GM19324 (cell line): ENCODE data around the gene NR1H4.
"Not testable (repeated sequence)": the region's sequence is repeated elsewhere in the genome, so short reads cannot be mapped to it uniquely, and the experiment has no call there.

ENCODE experiments used
- ATAC-seq: cut with Tn5 transposase; IDR thresholded peaks from one replicate; pipeline ENCODE4 v1.9.1; 2021; ENCODE audit warnings: mild to moderate bottlenecking, moderate library complexity; ENCODE audit not compliant: unreplicated experiment, low FRiP score

NR1H4 gene

GRCh38 chr12:100468126-100468525, 5.5 kb upstream of the NR1H4 start:
- no peak for ATAC-seq

DNA sequence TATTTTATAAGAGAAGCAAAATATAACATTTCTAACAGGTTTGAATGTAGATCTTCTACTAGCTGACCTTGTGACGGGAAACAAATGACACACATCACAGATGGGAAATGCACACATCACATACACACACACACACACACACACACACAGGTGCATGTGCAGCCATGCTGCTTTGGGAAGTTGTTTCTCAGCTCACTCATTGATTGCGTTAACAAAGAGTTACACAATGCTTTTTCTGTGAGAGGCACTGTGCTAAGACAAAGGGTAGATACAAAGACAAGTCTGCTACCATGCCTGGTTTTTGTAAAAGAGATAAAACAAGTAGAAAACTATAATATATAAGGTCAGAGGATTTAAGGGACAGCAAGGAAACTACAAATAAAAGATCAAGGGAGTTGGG, 1.3 kb upstream of the NR1H4 start:
- ATAC-seq = no peak

DNA sequence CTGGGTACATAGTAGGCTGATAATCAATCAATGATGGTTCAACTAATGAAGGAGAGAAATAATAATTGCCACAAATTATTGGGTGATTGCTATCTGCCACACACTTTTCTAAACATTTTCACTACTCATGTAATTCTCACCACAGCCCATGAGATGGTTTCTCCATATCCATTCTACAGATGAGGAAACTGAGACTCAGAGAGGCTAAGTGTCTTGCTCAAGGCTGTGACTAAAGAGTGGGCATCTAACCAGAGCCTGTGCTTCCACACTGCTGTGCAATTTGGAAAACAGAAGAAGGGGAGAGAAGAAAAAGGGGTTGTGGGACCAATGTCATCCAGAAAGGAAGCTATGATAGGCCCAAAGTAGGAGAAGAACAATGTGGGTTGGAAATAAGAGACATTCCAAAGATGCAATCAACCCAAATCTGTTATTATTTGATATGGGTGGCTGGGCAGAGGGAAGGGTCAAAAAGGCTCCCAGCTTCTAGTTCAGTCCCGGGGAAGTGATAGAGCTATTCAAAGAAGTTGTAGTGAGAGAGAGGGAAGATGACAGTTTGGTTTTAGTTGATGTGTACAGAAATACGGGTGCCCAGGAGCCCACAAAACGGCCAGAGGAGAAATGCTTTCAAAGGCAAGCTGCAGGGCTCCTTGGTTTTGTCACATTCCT, 483 bp upstream of the NR1H4 start:
- ATAC-seq = no peak

DNA sequence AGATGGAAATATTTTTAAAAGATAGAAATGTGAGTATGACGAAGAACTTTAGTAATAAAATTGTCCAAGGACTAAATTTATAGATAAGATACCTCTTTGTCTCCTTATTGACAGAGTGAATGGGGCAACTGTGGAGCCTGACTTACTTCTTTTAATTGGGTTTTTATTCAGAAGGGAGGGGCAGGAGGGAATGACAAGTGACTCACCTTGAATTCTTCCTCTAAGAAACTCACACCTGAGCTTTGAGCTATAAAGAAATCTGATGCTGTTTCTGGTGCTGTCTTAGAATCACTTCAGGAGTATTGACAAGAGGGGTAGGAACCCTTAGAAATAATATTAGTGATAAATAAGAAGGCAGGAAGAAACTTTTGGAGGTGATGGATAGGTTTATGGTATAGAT, 951 bp downstream of the NR1H4 start:
- no peak for ATAC-seq

- ATAC-seq = no peak
Measured at GRCh38 chr12:100476013-100476751, 2.5 kb downstream of the NR1H4 start.

- ATAC-seq = no peak
Measured at GRCh38 chr12:100481021-100481420, 7.4 kb downstream of the NR1H4 start.

DNA sequence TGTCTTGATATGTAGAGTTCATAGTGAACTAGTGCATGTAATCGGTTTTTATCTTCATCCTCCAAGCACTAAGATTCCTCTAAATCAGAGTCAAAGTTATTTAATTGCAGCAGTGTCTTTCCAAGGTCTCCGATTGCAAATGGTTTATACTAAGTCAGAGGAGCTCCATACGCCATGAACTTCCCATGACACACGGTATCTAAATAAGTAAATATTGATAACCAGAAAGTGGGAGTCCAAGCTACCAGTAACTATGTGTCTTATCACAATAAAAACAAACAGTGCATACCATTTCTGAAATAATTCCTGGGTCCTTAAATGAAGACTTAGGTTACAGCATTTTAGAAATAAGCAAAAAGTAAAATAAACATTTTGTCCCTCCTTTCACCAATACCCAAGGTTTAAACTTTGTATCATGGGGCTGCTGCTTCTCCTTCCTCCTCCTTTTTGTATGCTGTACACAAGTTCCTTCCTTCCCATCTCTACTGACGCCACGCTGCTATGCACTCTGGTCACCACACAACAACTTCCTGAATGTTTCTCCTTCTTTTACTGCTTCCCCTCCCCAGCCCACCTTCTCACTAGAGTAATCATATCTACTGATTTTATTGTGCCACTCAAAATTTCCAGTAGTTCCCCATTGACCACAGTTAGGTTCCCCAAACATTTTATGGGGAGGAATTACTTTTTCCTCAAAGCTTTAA, 10.7 kb downstream of the NR1H4 start:
- no peak for ATAC-seq

DNA sequence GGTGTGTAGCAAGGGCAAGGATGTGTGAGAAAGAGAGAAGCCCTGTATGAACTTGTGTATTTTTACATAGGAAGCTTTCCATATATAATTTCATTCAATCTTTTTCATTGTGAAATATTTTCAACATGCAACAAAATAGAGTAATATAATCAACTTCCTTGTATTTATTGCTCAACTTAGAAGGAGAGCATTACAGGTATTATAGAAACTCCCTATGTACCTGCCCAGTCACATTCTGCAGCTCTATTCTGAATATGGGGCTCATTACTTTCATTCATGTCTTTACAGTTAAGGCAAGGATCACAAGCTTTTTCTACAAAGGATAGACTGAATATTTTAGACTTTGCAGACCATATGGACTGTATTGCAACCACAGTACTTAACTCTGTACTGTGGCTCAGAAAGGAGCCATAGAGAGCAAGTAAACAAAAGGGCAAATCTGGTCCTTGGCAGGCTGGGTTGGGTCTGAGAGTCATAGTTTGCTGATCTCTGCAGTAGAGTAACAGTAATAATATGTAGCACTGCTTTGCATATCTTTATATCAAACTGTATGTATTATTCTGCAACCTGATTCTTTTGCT, 11.3 kb downstream of the NR1H4 start:
- no peak for ATAC-seq

- ATAC-seq = no peak
Measured at GRCh38 chr12:100485983-100486382, 12.3 kb downstream of the NR1H4 start.

GRCh38 chr12:100489251-100489820, 15.7 kb downstream of the NR1H4 start:
- no peak for ATAC-seq

GRCh38 chr12:100490056-100490455, 16.4 kb downstream of the NR1H4 start:
- ATAC-seq = no peak

DNA sequence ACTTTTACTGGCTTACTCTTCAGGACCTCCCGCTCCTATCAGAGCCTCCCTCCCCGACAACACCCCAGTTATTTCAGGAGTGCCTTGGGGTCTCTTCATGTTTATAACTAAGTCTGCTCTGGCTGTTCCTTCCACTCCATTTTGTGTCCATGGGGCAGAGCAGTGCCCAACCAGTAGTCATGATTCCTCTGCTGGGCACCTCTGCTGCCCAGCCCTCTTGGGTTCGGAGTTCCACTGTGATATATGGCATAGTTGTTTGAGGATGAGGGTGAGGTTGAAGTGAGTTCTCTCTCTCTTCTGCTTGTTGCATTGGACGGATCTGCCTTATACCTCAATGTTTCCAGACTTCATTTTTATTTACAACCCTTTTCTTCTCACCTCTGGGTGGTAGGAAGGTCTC, 17.4 kb downstream of the NR1H4 start:
- no peak for ATAC-seq

GRCh38 chr12:100493396-100494012, 19.8 kb downstream of the NR1H4 start:
- ATAC-seq = no peak

DNA sequence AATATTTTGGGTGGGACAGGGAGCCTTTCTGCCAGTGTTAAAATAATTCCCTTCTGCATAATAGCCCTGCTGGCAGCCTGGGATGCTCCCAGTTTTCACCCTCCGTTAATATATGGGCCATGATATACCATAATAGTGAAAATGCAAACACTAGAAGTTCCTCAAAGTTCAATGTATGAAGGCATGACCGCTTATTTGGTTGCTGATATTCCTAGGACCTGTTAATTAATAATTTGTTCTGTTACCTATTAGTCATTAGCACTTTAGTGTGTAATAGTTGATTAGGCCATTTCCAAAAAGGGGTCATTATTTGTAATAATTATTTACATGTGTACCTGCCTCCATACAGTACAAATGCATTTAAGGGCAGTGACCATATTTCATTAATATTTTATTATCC, 20.4 kb downstream of the NR1H4 start:
- ATAC-seq = no peak

- ATAC-seq = no peak
Measured at GRCh38 chr12:100494538-100494937, 20.9 kb downstream of the NR1H4 start.

DNA sequence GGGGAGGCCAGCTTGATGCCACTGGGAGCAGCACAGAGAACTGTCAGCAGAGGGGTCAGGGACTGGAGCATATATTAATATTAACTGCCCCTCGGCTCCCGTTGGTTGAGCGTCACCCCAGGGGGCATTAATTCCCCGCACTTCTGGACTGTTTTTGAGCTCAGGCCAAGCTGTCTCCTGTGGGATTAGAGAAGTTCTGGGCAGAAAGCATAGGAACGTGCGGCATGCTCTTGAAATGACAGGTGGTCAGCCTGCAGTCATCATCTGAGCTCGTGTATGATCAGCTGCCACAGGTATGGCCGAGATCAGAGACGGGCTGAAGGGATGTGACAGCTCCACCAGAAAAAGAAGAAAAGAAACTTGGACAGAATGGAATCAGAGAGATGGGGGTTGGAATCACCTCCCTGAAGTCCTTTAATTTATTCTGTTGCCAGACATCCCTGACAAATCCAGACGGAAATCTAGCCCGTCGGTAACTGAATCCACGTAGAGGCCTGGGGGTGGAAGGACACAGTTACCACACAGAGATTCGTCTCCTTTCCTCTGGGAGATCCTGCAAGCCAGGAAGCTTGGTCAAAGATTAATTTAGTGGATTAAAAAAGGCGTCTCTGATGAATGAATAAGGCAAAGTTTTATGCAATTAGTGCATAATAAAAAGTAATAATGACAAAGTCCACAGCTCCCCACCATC, 23.6 kb downstream of the NR1H4 start:
- ATAC-seq = no peak

GRCh38 chr12:100498141-100498540, 24.5 kb downstream of the NR1H4 start:
- ATAC-seq = no peak

DNA sequence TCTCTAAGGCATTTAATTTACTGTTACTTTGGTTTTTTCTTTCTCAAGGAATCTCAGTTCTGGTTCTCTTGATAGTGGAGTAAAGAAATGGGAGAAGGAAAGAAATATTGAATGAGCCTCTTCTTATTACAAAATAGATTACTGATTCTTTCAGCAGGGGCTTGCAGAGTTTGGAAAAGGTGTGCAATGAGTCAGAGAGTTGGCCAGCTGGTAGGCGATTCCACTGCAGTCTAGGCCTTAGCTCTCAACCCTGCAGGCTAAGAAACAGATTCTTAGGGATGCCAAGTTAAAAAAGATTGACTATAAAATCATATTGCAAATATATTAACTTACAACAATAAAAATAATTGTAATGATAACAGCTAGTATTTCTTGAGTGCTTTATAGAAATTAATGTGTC, 25.8 kb downstream of the NR1H4 start:
- no peak for ATAC-seq

GRCh38 chr12:100502718-100503117, 29.1 kb downstream of the NR1H4 start:
- not testable (repeated sequence) for ATAC-seq

DNA sequence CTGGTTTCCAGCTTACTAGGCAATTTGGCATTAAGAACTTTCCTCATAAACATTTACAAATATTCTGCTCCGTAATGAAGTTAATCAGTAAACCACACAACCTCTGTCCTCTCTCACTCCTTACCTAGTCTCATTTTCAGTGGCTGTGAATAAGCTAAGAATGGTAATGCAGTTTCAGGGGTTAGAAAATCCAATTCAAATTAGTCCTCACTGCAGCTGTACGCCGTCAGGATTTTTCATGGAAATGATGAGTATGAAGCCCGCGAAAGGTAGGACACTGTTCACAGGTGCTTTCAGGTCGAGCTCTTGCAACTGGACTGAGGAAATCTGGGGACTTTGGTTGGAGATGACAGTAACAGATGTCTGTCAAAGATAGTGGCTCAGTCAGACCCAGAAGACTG, 29.6 kb downstream of the NR1H4 start:
- ATAC-seq = no peak
